Adrenal gland (tissue), 19 donors: Measurements from ENCODE around the gene CD8A. TPM values are rescaled to one million over a fixed set of nuclear protein-coding genes. Genes with fewer than 3 reads are reported as not detected.
"Not testable (repeated sequence)": the region's sequence is repeated elsewhere in the genome, so short reads cannot be mapped to it uniquely, and the experiment has no call there.

Experiments
- DNase-seq, 7 donors: peaks; one replicate each; pipeline ENCODE4 v3.0.0-alpha.2; 2019 to 2020
- H3K27ac ChIP-seq, 5 donors: fragments of 200-600 bp; sonication (generic) in 4 of 5; 1 replicate in 3 of 5; 2 replicates in 2 of 5; pipeline versions ENCODE4 v1.5.1 to v1.8.0; 2016 to 2020; ENCODE audit warnings: mild to moderate bottlenecking in 1 of 5
- H3K27me3 ChIP-seq: fragments of 200-600 bp; 2 replicates; pipeline ENCODE4 v1.8.0; 2021
- H3K36me3 ChIP-seq, 2 donors: fragments of 200-600 bp; replicated peaks in 1 of 2; 1 replicate in 1 of 2; 2 replicates in 1 of 2; pipeline versions ENCODE4 v1.5.1 to v1.8.0; 2018 to 2022
- H3K4me1 ChIP-seq, 2 donors: fragments of 200-600 bp; replicated peaks in 1 of 2; 1 replicate in 1 of 2; 2 replicates in 1 of 2; pipeline versions ENCODE4 v1.5.1 to v1.8.0; 2018 to 2021
- H3K4me3 ChIP-seq, 4 donors: fragments of 200-600 bp; sonication (generic) in 3 of 4; one replicate each; pipeline ENCODE4 v1.5.1; 2016 to 2018
- H3K9me3 ChIP-seq, 3 donors: fragments of 200-600 bp; sonication (generic) in 1 of 3; replicated peaks in 1 of 3; 1 replicate in 2 of 3; 2 replicates in 1 of 3; pipeline versions ENCODE4 v1.5.1 to v1.8.0; 2016 to 2021
- POLR2A ChIP-seq, 2 donors: fragments of 450-650 bp; IDR thresholded peaks; one replicate each; pipeline ENCODE4 v1.6.1; 2017; ENCODE audit warnings: antibody characterized with exemption in 2 of 2, mild to moderate bottlenecking in 2 of 2, moderate library complexity in 1 of 2
- WGBS, 4 donors: extraction: QIAGEN DNeasy Blood & Tissue Kit in 2 of 4; methylation state at CpG; one replicate each; pipeline versions ENCODE4 v1.1.5 to v1.1.7; 2013 to 2017; 5-methylcytosine and 5-hydroxymethylcytosine counted together
- intact Hi-C, 2 donors: fragments of 100-400 bp; cut with DNase I; formaldehyde crosslinking; loops; one replicate each; pipeline versions ENCODE4 v1.14.1 to v1.15.0; 2022 to 2023
- long read RNA-seq, 10 donors: library from polyadenylated mRNA in 3 of 10; unstranded in 2 of 10; stranded (forward) in 1 of 10; transcript quantifications; one replicate each; pipeline ENCODE4 v2.0.0 and lab custom pipeline, GENCODE V29; 2021 to 2026
- polyA plus RNA-seq, 3 donors: library from polyadenylated mRNA; stranded (reverse); fragments of 200-250 nt in 2 of 3; fragments of 350-450 nt in 1 of 3; fragmentation: Illumina TruSeq in 1 of 3; extraction: RNeasy Lipid Tissue Mini Kit (QIAGEN cat#74804) in 1 of 3; gene quantifications; one replicate each; pipeline ENCODE4 v1.2.3, GENCODE V29; 2013 to 2014
- total RNA-seq, 9 donors: library from RNA; depleted of rRNA in 4 of 9; stranded (reverse); fragments of >200 nt in 4 of 9; fragments of 120-200 nt in 1 of 9; fragmentation: NEBNext Ultra II Directional in 1 of 9; extraction: Animal tissue kit (Norgen Biotek cat#: 25700) in 1 of 9; gene quantifications; one replicate each; pipeline versions ENCODE4 v1.1.0 to v1.2.4, GENCODE V29; 2013 to 2023
- TF ChIP-seq, protein P1 (sequence below), 6 experiments: fragments of 450-650 bp in 4 of 6; fragments of 200-600 bp in 2 of 6; sonication (generic) in 1 of 6; IDR thresholded peaks; 1 replicate in 5 of 6; 2 replicates in 1 of 6; pipeline versions ENCODE4 v1.5.1 to v1.8.0; 2016 to 2021; ENCODE audit warnings: antibody characterized with exemption in 6 of 6, mild to moderate bottlenecking in 2 of 6, moderate library complexity in 1 of 6
- donor health status: healthy with polysubstance abuse.
- donor health status: Bipolar disorder and iron deficiency.
- donor health status: DM: yes; HTN: yes; CAD: no.
- donor health status: DM: no; HTN: no; CAD: no.
- donor health status: DM: no; HTN: no; CAD: no.
- donor health status: DM: yes; HTN: yes; CAD: no.

CD8A gene
- 1 to 10 TPM in 8 of 9 donors, not detected in 1; 1.1 to 4.4 (median 1.7) TPM for total RNA-seq
- 1 to 10 TPM; 1.9 to 3.5 (median 2.2) TPM for polyA plus RNA-seq
- long read RNA-seq, donor 1: 0 reads
- long read RNA-seq, donor 2: 0 reads
- long read RNA-seq, donor 3, partial matches to known transcripts: 0 of 1 reads
- long read RNA-seq, donor 3, other reads (novel, unspliced or antisense): 0 of 1 reads
- long read RNA-seq, donor 4, partial matches to known transcripts: 1 of 3 reads
- long read RNA-seq, donor 4, other reads (novel, unspliced or antisense): 1 of 3 reads
- long read RNA-seq, donor 5, transcript CD8A-201 (6 exons, 2,873 nt): major isoform, 6 of 6 reads
- long read RNA-seq, donor 5, partial matches to known transcripts: 0 of 6 reads
- long read RNA-seq, donor 5, other reads (novel, unspliced or antisense): 0 of 6 reads
- long read RNA-seq, donor 6, partial matches to known transcripts: 2 of 6 reads
- long read RNA-seq, donor 6, other reads (novel, unspliced or antisense): 2 of 6 reads
- long read RNA-seq, donor 7: 0 reads
- long read RNA-seq, donor 8: 0 reads
- long read RNA-seq, donor 9: 0 reads
- long read RNA-seq, donor 10: 0 reads

DNA sequence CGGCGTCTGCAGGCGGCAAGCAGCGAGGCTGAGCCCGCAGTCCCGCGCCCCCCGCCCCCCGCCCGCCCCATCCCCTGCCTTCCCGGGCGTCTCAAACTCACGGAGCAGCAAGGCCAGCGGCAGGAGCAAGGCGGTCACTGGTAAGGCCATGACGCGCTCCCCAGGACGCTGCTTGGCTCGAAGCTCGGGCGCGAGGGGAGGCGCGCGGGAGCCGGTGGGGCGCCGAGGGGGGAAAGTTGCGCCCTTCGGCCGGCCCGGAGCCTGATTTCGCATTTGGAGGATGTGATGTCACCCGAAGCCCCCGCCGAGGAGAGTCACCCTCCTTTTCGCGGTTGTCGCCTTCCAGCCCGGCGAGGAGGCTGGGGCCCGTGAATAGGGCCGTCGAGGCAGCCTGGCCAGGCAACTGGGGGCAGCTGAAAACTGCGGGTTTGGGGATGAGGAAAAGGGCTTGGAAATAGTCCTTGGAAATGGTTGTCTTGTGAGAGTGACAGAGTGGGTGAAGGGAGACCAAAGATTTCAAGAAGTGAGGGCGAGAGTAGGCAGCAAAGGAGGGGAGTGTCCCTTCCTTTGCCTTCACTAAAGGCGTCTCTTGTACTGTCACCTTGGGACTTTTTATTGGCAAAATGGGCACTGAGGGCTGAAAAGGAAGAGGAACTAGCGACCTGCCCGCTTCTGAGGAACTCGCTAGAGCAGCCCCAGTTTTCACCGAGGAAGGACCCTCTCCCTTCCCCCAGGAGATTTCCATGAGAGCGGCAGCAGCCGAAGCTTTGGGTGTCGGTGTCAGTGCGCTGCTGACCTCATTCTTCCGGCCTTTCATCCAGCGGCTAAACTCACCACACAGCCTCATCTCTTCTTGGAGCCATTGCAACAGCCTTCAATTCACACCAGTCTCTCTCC, at the start of gene CD8A:
TSS of gene CD8A (minus strand) at position 238 of the 897 bp plus-strand sequence. CDS start at position 150, 88 bp downstream.
- H3K27ac ChIP-seq: no peak within 1 kb of the TSS
- TF ChIP-seq, protein P1, sequence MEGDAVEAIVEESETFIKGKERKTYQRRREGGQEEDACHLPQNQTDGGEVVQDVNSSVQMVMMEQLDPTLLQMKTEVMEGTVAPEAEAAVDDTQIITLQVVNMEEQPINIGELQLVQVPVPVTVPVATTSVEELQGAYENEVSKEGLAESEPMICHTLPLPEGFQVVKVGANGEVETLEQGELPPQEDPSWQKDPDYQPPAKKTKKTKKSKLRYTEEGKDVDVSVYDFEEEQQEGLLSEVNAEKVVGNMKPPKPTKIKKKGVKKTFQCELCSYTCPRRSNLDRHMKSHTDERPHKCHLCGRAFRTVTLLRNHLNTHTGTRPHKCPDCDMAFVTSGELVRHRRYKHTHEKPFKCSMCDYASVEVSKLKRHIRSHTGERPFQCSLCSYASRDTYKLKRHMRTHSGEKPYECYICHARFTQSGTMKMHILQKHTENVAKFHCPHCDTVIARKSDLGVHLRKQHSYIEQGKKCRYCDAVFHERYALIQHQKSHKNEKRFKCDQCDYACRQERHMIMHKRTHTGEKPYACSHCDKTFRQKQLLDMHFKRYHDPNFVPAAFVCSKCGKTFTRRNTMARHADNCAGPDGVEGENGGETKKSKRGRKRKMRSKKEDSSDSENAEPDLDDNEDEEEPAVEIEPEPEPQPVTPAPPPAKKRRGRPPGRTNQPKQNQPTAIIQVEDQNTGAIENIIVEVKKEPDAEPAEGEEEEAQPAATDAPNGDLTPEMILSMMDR (IDR thresholded peaks at IDR 0.05): no peak
- no peak for TF ChIP-seq POLR2A (IDR thresholded peaks at IDR 0.05)
- H3K9me3 ChIP-seq: peaks cover 0 to under 1% (median 0%) of the 10 kb centered on the region in 3 donors
- H3K27me3 ChIP-seq: peaks cover 49% of the 10 kb centered on the region
- H3K36me3 ChIP-seq: no peaks in the 10 kb centered on the region
- intact Hi-C loops: no loop called here
- peaks cover 23 to 42% of the 10 kb centered on the region in 2 donors for H3K4me1 ChIP-seq
- peak in 1 of 7 donors; percentile 16 for DNase-seq
- peak within 1 kb of the TSS in 1 of 4 donors; percentile 37 for H3K4me3 ChIP-seq
- WGBS, 4 donors: 4 to 20% (median 10%) methylated on average over 18 to 57 of the region's 57 CpGs

DNA sequence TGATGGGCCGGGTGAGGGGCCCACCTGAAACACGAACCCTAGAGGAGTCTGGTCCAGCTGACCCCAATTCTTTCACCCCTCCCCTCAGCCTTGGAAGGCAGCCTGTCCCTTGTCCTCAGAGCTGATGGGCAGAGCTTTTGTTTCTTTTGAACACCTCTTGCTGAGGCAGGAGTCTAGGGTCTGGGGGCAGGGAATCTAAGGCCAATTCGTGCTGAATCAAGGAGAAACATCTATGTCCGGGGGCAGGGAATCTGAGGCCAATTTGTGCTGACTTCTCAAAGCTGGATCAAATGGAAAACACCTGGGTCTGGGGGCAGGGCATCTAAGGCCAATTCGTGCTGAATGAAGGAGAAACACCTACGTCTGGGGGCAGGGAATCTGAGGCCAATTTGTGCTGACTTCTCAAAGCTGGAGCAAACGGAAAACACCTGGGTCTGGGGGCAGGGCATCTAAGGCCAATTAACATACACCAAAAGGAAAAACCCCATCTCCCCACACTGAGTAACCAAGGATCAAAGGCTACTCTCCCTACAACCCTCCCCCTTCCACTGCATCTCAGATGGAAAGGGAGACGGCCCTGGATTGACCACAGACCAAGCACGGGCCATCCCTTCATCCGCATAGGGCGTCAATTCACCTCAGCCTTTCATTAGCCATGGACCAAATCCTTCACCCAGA, 49.3 kb upstream of the CD8A start:
- H3K27ac ChIP-seq, H3K4me3 ChIP-seq, H3K27me3 ChIP-seq, H3K9me3 ChIP-seq, DNase-seq, H3K36me3 ChIP-seq, H3K4me1 ChIP-seq, intact Hi-C loops: not testable (repeated sequence)
- WGBS, 4 donors: 65 to 89% (median 82%) methylated on average over 6 to 9 of the region's 11 CpGs

DNA sequence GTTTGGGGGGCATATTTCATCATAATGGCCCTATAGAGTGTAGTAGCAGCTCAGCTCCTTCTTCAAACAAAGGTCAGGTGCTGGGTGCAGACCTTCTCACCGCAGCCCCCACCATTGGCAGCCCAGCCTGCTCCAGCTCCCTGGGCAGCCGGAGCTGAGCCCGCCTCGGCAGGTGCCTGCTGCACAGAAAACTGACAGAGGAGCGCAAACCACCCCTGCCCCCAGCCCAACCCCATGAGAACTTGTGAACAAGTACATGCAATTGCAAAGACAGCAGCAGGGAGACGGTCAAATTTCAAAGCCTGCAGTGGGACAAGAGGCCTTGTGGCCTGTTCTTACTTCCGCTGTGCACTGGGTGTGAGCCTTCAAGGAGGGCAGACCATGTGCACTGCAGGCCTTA, 48.7 kb upstream of the CD8A start:
- DNase-seq, H3K36me3 ChIP-seq, H3K27ac ChIP-seq, H3K4me3 ChIP-seq, H3K27me3 ChIP-seq, intact Hi-C loops, H3K4me1 ChIP-seq, H3K9me3 ChIP-seq: not testable (repeated sequence)
- WGBS, 4 donors: 91 to 97% (median 94%) methylated on average over 7 of the region's 7 CpGs; no CpG with 5 or more reads in 1 of the 4 donors

DNA sequence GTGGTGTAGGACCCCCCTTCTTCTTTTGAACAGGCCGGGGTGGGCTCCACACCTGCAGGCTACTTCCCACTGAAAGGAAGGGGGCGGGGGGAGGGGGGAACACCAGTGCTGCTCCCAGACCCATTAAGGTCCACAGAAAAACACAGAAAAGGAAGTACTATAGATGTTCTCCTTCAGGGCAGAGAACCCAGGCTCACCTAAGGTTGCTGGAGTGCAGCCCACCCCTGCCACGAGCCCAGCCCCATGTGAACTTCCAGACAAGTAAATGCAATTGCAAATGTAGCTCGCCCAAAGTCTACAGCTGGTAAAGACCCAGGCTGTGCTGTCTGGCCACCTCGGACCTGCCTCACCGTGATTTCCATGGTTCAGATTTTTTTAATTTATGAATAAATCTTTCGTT, 47.0 kb upstream of the CD8A start:
- H3K27me3 ChIP-seq, H3K4me1 ChIP-seq, DNase-seq, intact Hi-C loops, H3K36me3 ChIP-seq, H3K4me3 ChIP-seq, H3K9me3 ChIP-seq: not testable (repeated sequence)
- 58 to 70% (median 63%) methylated on average over 5 to 6 of the region's 7 CpGs for WGBS, 4 donors
- peak overlapping the region in 1 of 5 donors; percentile 29 for H3K27ac ChIP-seq

DNA sequence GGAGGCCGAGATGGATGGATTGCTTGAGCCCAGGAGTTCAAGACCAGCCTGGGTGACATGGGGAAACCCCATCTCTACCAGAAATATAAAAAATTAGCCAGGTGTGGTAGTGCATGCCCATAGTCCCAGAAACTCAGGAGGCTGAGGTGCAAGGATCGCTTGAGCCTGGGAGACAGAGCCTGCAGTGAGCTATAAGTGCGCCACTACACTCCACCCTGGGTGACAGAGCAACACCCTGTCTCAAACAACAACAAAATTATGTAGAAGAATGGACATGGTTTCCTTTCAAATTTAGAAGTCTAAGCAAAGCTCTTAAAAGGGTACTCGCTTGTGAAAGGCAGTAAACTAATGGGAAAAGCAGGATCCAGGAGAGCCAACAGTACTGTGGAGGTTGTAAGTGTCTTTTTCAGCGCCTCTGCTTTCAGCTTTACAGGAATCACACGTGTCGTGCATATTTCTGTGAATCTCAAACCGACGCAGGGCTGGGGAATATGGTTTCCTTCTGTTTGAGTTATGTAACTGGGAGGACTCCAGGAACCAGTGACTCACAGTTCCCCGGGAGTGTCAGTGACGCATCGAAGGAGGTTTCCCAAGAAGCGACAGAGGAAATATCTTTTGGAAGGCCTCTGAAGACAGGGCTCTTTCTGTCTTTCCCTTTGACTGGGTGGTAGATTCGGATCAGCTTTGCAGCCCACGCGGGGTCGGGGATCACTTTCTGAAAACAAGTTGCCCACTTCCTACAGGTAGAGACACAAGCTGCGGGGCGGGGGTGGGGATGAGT, 46.4 kb upstream of the CD8A start:
- intact Hi-C loops, H3K4me1 ChIP-seq, H3K27me3 ChIP-seq, H3K36me3 ChIP-seq, H3K9me3 ChIP-seq: not testable (repeated sequence)
- Histone ChIP-seq H3K27ac (peak overlapping the region in 1 of 5 donors; percentile 61), H3K4me3 (peak overlapping the region in 1 of 4 donors; percentile 36)
- peak; percentile 76 to 94 (median 90) for DNase-seq
- WGBS, 4 donors: 30 to 54% (median 43%) methylated on average over 7 to 15 of the region's 19 CpGs

DNA sequence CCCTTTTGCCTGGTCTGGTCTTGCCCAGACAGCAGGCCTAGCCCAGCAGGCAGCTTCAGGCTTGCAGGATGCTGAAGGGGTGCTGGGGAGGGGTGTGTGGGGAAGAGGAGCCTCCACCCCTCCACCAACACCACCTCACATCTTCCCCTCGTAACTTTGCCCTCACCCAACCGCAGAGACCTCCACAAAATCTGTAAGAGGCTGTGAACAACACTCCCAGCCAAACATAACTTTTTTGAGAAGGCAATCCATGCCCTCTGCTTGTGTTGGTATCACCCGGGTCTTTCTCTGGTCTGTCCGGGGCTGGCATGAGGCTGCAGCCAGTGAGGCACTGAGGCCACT, 44.8 kb upstream of the CD8A start:
- H3K4me3 ChIP-seq, H3K36me3 ChIP-seq, DNase-seq, H3K27ac ChIP-seq, H3K27me3 ChIP-seq, H3K4me1 ChIP-seq, intact Hi-C loops, H3K9me3 ChIP-seq: not testable (repeated sequence)
- 69 to 80% methylated on average over 2 to 4 of the region's 4 CpGs; no CpG with 5 or more reads in 2 of the 4 donors for WGBS, 4 donors
